Tibial artery (tissue), 4 donors: ENCODE measurements around the gene CMSS1.

Source experiments
- DNase-seq, 2 donors: peaks; one replicate each; pipeline ENCODE4 v3.0.0-alpha.2; 2019
- H3K27ac ChIP-seq, 2 donors: fragments of 200-600 bp; sonication (generic) in 1 of 2; 1 replicate in 1 of 2; 2 replicates in 1 of 2; pipeline ENCODE4 v1.5.1; 2018 to 2019; ENCODE audit warnings: mild to moderate bottlenecking in 1 of 2
- H3K27me3 ChIP-seq, 2 donors: fragments of 200-600 bp; sonication (generic) in 1 of 2; one replicate each; pipeline versions ENCODE4 v1.5.1 to v1.6.0; 2016 to 2019
- H3K36me3 ChIP-seq, 3 donors: fragments of 200-600 bp; sonication (generic) in 2 of 3; one replicate each; pipeline ENCODE4 v1.5.1; 2016 to 2019; ENCODE audit warnings: mild to moderate bottlenecking in 2 of 3
- H3K4me1 ChIP-seq, 4 donors: fragments of 200-600 bp; sonication (generic) in 2 of 4; 1 replicate in 3 of 4; 2 replicates in 1 of 4; pipeline ENCODE4 v1.5.1; 2016 to 2019
- H3K4me3 ChIP-seq, 2 donors: fragments of 200-600 bp; sonication (generic) in 1 of 2; 1 replicate in 1 of 2; 2 replicates in 1 of 2; pipeline ENCODE4 v1.5.1; 2018 to 2019; ENCODE audit warnings: mild to moderate bottlenecking in 2 of 2
- H3K9me3 ChIP-seq, 3 donors: fragments of 200-600 bp; sonication (generic) in 1 of 3; one replicate each; pipeline ENCODE4 v1.5.1; 2016 to 2019
- intact Hi-C: fragments of 100-400 bp; cut with DNase I; formaldehyde crosslinking; loops from one replicate; pipeline ENCODE4 v1.15.0; 2023; ENCODE audit warnings: low total_unique reads
- TF ChIP-seq, protein P1 (sequence below), 2 experiments: fragments of 200-600 bp in 1 of 2; fragments of 450-650 bp in 1 of 2; IDR thresholded peaks; one replicate each; pipeline ENCODE4 v1.5.1; 2017 to 2019; ENCODE audit warnings: antibody characterized with exemption in 2 of 2, mild to moderate bottlenecking in 1 of 2, moderate library complexity in 1 of 2

Gene CMSS1

DNA sequence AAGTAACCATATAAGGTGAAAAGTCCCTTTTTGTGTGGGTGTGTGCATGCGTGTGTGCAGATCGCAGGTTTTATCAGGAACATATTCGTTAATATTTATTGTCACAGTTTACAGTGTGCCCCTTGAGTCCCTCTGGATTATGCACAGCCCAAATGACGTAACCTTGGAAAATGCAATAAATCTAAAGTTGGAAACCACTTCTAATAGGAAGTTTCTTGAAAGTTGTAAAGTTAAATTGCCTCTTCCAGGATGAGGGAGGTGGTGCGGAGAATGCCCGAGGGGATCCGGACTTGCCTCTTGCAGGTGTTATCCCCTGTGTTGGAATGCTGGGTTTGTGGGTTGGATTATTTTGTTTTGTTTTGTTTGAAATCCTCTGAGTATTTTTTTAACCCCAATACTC, 143.3 kb downstream of the CMSS1 start:
- Histone ChIP-seq H3K4me1 (peaks cover 0 to 86% (median 15%) of the 10 kb centered on the region in 4 donors), H3K36me3 (no peaks in the 10 kb centered on the region), H3K4me3 (peak overlapping the region; percentile 0 to 2), H3K27ac (peak overlapping the region; percentile 82 to 87), H3K27me3 (no peaks in the 10 kb centered on the region), H3K9me3 (no peaks in the 10 kb centered on the region)
- TF ChIP-seq, protein P1, sequence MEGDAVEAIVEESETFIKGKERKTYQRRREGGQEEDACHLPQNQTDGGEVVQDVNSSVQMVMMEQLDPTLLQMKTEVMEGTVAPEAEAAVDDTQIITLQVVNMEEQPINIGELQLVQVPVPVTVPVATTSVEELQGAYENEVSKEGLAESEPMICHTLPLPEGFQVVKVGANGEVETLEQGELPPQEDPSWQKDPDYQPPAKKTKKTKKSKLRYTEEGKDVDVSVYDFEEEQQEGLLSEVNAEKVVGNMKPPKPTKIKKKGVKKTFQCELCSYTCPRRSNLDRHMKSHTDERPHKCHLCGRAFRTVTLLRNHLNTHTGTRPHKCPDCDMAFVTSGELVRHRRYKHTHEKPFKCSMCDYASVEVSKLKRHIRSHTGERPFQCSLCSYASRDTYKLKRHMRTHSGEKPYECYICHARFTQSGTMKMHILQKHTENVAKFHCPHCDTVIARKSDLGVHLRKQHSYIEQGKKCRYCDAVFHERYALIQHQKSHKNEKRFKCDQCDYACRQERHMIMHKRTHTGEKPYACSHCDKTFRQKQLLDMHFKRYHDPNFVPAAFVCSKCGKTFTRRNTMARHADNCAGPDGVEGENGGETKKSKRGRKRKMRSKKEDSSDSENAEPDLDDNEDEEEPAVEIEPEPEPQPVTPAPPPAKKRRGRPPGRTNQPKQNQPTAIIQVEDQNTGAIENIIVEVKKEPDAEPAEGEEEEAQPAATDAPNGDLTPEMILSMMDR (IDR thresholded peaks at IDR 0.05), result no peak
- no peak for DNase-seq
- intact Hi-C loops, result no loop called here

DNA sequence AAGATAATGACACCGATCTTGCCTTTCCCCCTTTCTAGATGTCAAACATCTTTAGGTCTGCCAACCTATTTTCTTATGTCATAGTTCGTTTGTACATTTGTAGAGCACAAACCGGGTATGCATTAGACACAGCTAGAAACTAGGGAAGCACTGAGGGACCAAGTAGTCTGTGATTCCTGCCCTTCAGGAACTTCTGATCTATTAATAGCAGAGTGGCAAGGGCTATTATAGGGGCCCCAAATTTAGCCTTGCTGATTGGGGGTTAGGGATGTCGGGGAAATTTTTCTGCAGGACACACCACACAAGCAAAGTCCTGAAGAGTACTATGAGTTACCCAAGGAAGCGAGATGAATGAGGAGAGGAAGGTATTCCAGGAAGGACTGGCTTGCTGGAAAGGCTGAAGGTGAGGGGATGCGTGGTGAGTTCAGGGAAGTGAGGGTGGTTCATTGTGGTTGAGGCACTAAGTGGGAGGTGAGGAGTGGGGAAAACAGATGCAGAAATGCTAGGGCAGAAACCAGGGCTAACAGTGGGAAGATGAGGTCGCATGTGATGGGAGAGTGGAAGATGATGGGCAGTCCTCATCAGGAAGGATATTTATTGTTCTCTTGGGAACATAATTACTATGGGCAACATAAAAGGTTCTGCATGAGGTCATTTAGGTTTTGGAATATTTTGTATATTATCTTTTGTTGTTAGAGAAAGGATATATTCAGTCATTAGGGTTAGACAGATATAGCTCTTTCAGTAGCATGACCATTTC, 144.3 kb downstream of the CMSS1 start:
- no peaks in the 10 kb centered on the region for H3K9me3 ChIP-seq
- no peak overlapping the region for H3K4me3 ChIP-seq
- H3K36me3 ChIP-seq, result no peaks in the 10 kb centered on the region
- no peaks in the 10 kb centered on the region for H3K27me3 ChIP-seq
- no peak for DNase-seq
- intact Hi-C loops, result no loop called here
- H3K27ac ChIP-seq, result peak overlapping the region; percentile 82 to 87
- peaks cover 0 to 93% (median 21%) of the 10 kb centered on the region in 4 donors for H3K4me1 ChIP-seq
- TF ChIP-seq, protein P1 (IDR thresholded peaks at IDR 0.05), result no peak

DNA sequence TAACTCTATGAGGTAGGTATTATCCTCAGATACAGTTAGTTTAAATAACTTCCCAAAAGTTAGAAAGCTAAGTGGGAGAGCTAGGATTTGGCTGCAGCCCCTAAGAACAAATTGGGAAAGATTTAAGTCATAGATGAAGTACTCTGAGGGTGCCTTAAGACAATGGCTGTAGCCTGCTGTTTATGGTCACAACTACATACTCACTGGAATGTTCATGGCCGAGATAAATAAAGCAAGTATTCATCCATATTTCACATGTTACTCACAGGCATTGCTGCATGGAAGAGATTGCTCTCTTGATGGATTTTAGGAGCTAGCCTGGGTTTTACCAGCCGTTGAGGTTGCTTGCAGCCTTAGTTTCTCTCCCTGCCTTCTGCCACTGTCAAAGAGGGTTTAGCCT, 145.0 kb downstream of the CMSS1 start:
- Histone ChIP-seq H3K9me3 (no peaks in the 10 kb centered on the region), H3K4me1 (peaks cover 0 to 94% (median 27%) of the 10 kb centered on the region in 4 donors), H3K36me3 (no peaks in the 10 kb centered on the region), H3K4me3 (no peak overlapping the region), H3K27ac (peak overlapping the region; percentile 82 to 87), H3K27me3 (no peaks in the 10 kb centered on the region)
- TF ChIP-seq, protein P1 (IDR thresholded peaks at IDR 0.05), result no peak
- intact Hi-C loops, result no loop called here
- no peak for DNase-seq

DNA sequence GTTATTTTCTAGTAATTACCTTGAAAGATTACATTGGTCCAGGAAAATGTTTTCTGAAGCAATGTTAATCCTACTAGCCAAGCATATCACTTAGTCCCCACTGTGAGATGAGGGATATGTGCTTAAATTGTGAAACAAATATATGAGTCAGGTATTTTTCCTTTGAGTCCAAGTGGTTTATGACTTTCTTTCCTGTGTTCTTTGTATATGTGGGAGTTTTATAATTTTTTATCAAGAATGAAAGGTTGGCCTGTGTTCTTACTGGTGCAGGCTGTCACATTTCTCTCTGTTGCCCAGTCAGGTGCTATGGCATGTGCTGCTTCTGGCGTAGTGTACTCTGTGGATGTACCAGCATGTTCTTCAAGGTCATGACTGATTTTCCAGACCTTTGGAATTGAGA, 147.4 kb downstream of the CMSS1 start:
- peaks cover 0 to 77% (median 28%) of the 10 kb centered on the region in 4 donors for H3K4me1 ChIP-seq
- no peak overlapping the region for H3K4me3 ChIP-seq
- H3K9me3 ChIP-seq, result no peaks in the 10 kb centered on the region
- peak overlapping the region; percentile 81 to 83 for H3K27ac ChIP-seq
- H3K27me3 ChIP-seq, result no peaks in the 10 kb centered on the region
- TF ChIP-seq, protein P1 (IDR thresholded peaks at IDR 0.05), result no peak
- intact Hi-C loops, result no loop called here
- no peak for DNase-seq
- no peaks in the 10 kb centered on the region for H3K36me3 ChIP-seq

DNA sequence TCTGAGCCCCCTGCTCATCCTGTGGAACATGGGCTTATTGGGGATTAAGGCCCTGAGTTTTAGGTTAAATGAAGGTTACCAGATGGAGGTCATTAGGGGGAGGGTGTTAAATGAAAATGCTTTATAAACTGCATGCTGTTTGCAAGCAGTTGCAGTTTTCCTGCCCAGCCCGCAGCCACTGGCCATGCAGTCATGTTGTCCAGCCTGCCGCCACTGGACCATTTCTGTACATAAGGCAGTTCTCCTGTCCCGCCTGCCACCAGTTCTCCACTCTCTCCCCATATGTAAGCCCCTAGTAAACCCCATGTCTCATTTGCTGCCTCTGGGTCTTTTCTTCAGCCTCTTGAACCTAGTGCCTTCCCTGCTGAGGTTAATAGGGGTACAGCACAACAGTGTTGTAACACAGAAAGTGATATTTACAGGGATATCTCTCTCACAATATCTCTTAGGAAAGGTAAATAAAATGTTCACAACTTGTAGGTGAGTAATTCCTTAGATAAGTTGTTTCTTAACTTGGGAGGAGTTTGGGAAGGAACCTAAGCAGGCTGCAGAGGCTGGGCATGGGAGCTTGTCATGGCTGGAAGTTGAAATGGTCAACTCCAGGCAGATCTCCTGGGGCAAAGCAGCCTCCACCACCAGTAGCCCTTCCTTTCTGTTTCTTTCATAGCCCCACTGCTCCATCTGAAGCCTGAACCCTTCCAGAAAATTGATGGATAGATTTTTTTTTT, 148.2 kb downstream of the CMSS1 start:
- Histone ChIP-seq H3K4me1 (peaks cover 0 to 69% (median 26%) of the 10 kb centered on the region in 4 donors), H3K9me3 (no peaks in the 10 kb centered on the region), H3K27ac (peak overlapping the region; percentile 81 to 83), H3K36me3 (no peaks in the 10 kb centered on the region), H3K4me3 (no peak overlapping the region), H3K27me3 (no peaks in the 10 kb centered on the region)
- intact Hi-C loops, result no loop called here
- no peak for DNase-seq
- TF ChIP-seq, protein P1 (IDR thresholded peaks at IDR 0.05), result no peak
